CD14-positive monocyte (primary cell): Measurements from ENCODE around the gene BZW1. TPM values are rescaled to one million over a fixed set of nuclear protein-coding genes. Genes with fewer than 3 reads are reported as not detected.

Experiments
- DNase-seq, 3 donors: peaks; one replicate each; pipeline ENCODE4 v3.0.0-alpha.2; 2011 to 2022
- H2AFZ ChIP-seq: 2 replicates; pipeline ENCODE4 v1.6.0; 2012; ENCODE audit warnings: mild to moderate bottlenecking, low read depth, low read length, inconsistent platforms; ENCODE audit not compliant: insufficient read depth, poor library complexity, severe bottlenecking
- H3K27ac ChIP-seq, 2 donors: 1 replicate in 1 of 2; 2 replicates in 1 of 2; pipeline ENCODE4 v1.5.1; 2012 to 2013; ENCODE audit warnings: low read length in 2 of 2, control low read depth in 1 of 2, inconsistent platforms in 1 of 2, low read depth in 1 of 2, mild to moderate bottlenecking in 1 of 2
- H3K27me3 ChIP-seq, 2 donors: one replicate each; pipeline versions ENCODE4 v1.6.0 to v1.6.1; 2011 to 2013; ENCODE audit warnings: low read length in 2 of 2; ENCODE audit not compliant: control insufficient read depth in 2 of 2, insufficient read depth in 2 of 2
- H3K36me3 ChIP-seq, 2 donors: replicated peaks in 1 of 2; 1 replicate in 1 of 2; 2 replicates in 1 of 2; pipeline versions ENCODE4 v1.5.1 to v1.6.1; 2012 to 2013; ENCODE audit warnings: low read length in 2 of 2, control low read depth in 1 of 2, inconsistent platforms in 1 of 2, mild to moderate bottlenecking in 1 of 2; ENCODE audit not compliant: insufficient read depth in 2 of 2, control insufficient read depth in 1 of 2
- H3K4me1 ChIP-seq, 2 donors: 1 replicate in 1 of 2; 2 replicates in 1 of 2; pipeline versions ENCODE4 v1.5.1 to v1.6.1; 2012 to 2013; ENCODE audit warnings: low read length in 2 of 2, control low read depth in 1 of 2, inconsistent platforms in 1 of 2, mild to moderate bottlenecking in 1 of 2, moderate library complexity in 1 of 2; ENCODE audit not compliant: insufficient read depth in 2 of 2, control insufficient read depth in 1 of 2
- H3K4me2 ChIP-seq: replicated peaks from 2 replicates; pipeline ENCODE3; 2012; ENCODE audit warnings: low read length, moderate library complexity, mild to moderate bottlenecking; ENCODE audit not compliant: poor library complexity, severe bottlenecking; ENCODE audit errors: extremely low read depth
- H3K4me3 ChIP-seq, 3 experiments: fragments of 200-600 bp in 1 of 3; sonication (generic) in 1 of 3; replicated peaks in 1 of 3; 1 replicate in 2 of 3; 2 replicates in 1 of 3; pipeline ENCODE4 v1.5.1; 2011 to 2013; ENCODE audit warnings: low read length in 3 of 3, mild to moderate bottlenecking in 3 of 3, control low read depth in 2 of 3, low read depth in 2 of 3, inconsistent platforms in 1 of 3, moderate library complexity in 1 of 3
- H3K79me2 ChIP-seq: 2 replicates; pipeline ENCODE4 v1.6.0; 2012; ENCODE audit warnings: mild to moderate bottlenecking, control low read depth, inconsistent platforms, low read length, moderate library complexity; ENCODE audit not compliant: insufficient read depth
- H3K9ac ChIP-seq: 2 replicates; pipeline ENCODE4 v1.6.0; 2017; ENCODE audit warnings: low read length, mild to moderate bottlenecking; ENCODE audit not compliant: insufficient read depth, poor library complexity, severe bottlenecking
- H3K9me3 ChIP-seq, 2 donors: replicated peaks in 1 of 2; 1 replicate in 1 of 2; 2 replicates in 1 of 2; pipeline versions ENCODE4 v1.5.1 to v1.6.1; 2012 to 2013; ENCODE audit warnings: low read length in 2 of 2, control low read depth in 1 of 2; ENCODE audit not compliant: control insufficient read depth in 1 of 2, insufficient read depth in 1 of 2
- H4K20me1 ChIP-seq: 2 replicates; pipeline ENCODE4 v1.6.0; 2012; ENCODE audit warnings: mild to moderate bottlenecking, low read length, control low read depth, moderate library complexity; ENCODE audit not compliant: insufficient read depth
- H3K27ac Mint-ChIP-seq, 7 donors: one replicate each; pipeline ENCODE4 v1.8.0; 2020; ENCODE audit warnings: mild to moderate bottlenecking in 7 of 7, mixed read lengths in 7 of 7, moderate library complexity in 6 of 7, inconsistent platforms in 2 of 7
- H3K27me3 Mint-ChIP-seq, 3 donors: one replicate each; pipeline ENCODE4 v1.8.0; 2021 to 2022; ENCODE audit warnings: low read depth in 3 of 3, mild to moderate bottlenecking in 3 of 3, mixed read lengths in 3 of 3, moderate library complexity in 3 of 3, inconsistent platforms in 1 of 3
- H3K36me3 Mint-ChIP-seq, 2 donors: one replicate each; pipeline ENCODE4 v1.8.0; 2020; ENCODE audit warnings: mixed read lengths in 2 of 2, inconsistent platforms in 1 of 2, mild to moderate bottlenecking in 1 of 2
- H3K4me1 Mint-ChIP-seq: one replicate; pipeline ENCODE4 v1.8.0; 2020; ENCODE audit warnings: mild to moderate bottlenecking, mixed read lengths
- H3K4me3 Mint-ChIP-seq, 2 donors: one replicate each; pipeline ENCODE4 v1.8.0; 2020; ENCODE audit warnings: mild to moderate bottlenecking in 2 of 2, mixed read lengths in 2 of 2, moderate library complexity in 1 of 2
- H3K9me3 Mint-ChIP-seq, 7 donors: one replicate each; pipeline ENCODE4 v1.8.0; 2020 to 2022; ENCODE audit warnings: mixed read lengths in 7 of 7, mild to moderate bottlenecking in 6 of 7, moderate library complexity in 6 of 7, inconsistent platforms in 2 of 7
- CTCF ChIP-seq: fragments of 200-600 bp; IDR thresholded peaks from one replicate; pipeline ENCODE4 v1.8.0; 2022; ENCODE audit warnings: antibody characterized with exemption, mild to moderate bottlenecking
- WGBS: methylation state at CpG from one replicate; pipeline ENCODE4 v1.1.5; 2013; ENCODE audit warnings: missing lambda C conversion rate; ENCODE audit not compliant: insufficient coverage; 5-methylcytosine and 5-hydroxymethylcytosine counted together
- intact Hi-C, 2 donors: fragments of 100-400 bp; cut with micrococcal nuclease; formaldehyde crosslinking; loops; one replicate each; pipeline versions ENCODE4 v1.15.0 to v1.15.1; 2023
- polyA plus RNA-seq, 3 donors: library from polyadenylated mRNA; depleted of rRNA in 1 of 3; unstranded in 2 of 3; stranded (reverse) in 1 of 3; fragments of 300-500 nt in 2 of 3; fragments of >200 nt in 1 of 3; fragmentation: Illumina TruSeq in 2 of 3; gene quantifications; 1 replicate in 2 of 3; 2 replicates in 1 of 3; pipeline ENCODE4 v1.2.3, GENCODE V29; 2012 to 2021

BZW1 gene
- polyA plus RNA-seq, 3 donors = 58.0 to 221 (median 202) TPM

DNA sequence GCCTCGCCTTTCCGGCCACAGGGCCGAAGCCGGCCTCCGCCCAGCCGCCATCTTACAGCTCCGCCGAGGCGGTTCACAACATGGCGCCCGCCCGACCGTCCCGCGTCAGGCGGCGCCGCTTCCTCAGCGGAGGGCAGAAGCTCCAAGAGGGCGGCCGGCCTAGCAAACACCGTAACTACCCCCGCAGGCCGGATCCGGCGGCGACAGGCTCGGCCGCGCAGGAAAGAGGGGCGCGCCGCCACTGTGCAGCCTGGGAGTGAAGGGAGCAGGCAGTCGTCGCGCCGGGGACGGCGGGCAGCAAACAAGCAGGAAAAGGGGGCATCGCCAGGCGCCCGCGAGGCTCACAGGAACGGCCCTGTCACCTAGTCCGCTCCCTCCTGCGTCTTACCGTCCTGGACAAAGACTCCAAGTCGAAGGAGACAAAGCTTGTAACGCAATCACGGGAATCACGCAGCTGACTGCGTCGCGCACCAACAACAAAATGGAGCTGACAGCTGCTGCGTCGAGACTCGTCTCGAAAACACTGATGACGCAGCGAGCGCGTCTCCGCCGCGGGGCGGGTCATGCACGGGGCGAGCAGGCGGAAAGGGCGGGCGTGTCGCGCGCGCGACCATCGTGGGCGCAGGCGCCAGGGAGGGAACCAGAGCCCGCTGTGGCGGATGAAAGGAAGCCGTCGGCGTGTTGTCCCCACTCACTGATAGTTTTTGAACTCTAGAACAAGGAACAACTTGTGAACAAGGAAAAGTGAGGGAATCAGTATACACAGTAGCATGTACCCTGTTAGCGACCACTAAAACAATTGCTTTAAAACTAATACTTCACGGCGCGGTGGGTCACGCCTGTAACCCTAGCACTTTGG lies 52.7 kb downstream of the BZW1 start, which contains the start of gene CLK1:
TSS of gene CLK1 (minus strand) at position 483 of the 859 bp plus-strand sequence. CDS start 2,796 bp downstream, outside the sequence.
- H3K4me2 ChIP-seq = peak within 1 kb of the TSS; percentile 81
- H3K36me3 ChIP-seq = peaks cover 17 to 22% of the 10 kb centered on the region in 2 donors
- under 1% methylated on average over 85 of the region's 89 CpGs for WGBS
- H3K36me3 Mint-ChIP-seq = peaks cover 25 to 29% of the 10 kb centered on the region in 2 donors
- no peaks in the 10 kb centered on the region for H3K27me3 Mint-ChIP-seq
- peak within 1 kb of the TSS; percentile 89 to 97 for H3K4me3 Mint-ChIP-seq
- peaks cover 47% of the 10 kb centered on the region for H4K20me1 ChIP-seq
- TF ChIP-seq CTCF = no peak
- peak; percentile 93 to 97 (median 96) for DNase-seq
- H3K27ac ChIP-seq = peak within 1 kb of the TSS; percentile 100
- peak within 1 kb of the TSS; percentile 98 to 100 (median 100) for H3K27ac Mint-ChIP-seq
- H3K9me3 ChIP-seq = no peaks in the 10 kb centered on the region
- intact Hi-C loops = loop anchor here (2.0 to 10.0 kb wide), 4 partner anchors 24 to 230 kb away; partner anchors contain the start of genes BZW1 (in 2 of the 2), NIF3L1 (in 1 of the 2) and PPIL3 (in 1 of the 2)
- peak within 1 kb of the TSS; percentile 79 to 88 (median 86) for H3K4me3 ChIP-seq
- H3K27me3 ChIP-seq = no peaks in the 10 kb centered on the region
- H3K79me2 ChIP-seq = peaks cover 68% of the 10 kb centered on the region
- H2AFZ ChIP-seq = peak within 1 kb of the TSS; percentile 72
- H3K9me3 Mint-ChIP-seq = peaks cover 0 to 1% (median 0%) of the 10 kb centered on the region in 7 donors
- H3K4me1 ChIP-seq = peaks cover 40 to 59% of the 10 kb centered on the region in 2 donors
- peaks cover 48% of the 10 kb centered on the region for H3K4me1 Mint-ChIP-seq
- H3K9ac ChIP-seq = peak within 1 kb of the TSS; percentile 100

GRCh38 chr2:200869014-200869413 lies 57.3 kb downstream of the BZW1 start:
- Mint-ChIP-seq H3K27ac (peak overlapping the region in 3 of 7 donors; percentile 48 to 79 (median 50)), H3K27me3 (no peaks in the 10 kb centered on the region), H3K4me1 (peaks cover 26% of the 10 kb centered on the region), H3K4me3 (no peak overlapping the region), H3K36me3 (peaks cover 7 to 18% of the 10 kb centered on the region in 2 donors), H3K9me3 (no peaks in the 10 kb centered on the region)
- no peaks in the 10 kb centered on the region for H3K9me3 ChIP-seq
- H3K79me2 ChIP-seq = peaks cover 22% of the 10 kb centered on the region
- H3K4me3 ChIP-seq = no peak overlapping the region
- H2AFZ ChIP-seq = no peak overlapping the region
- no peak for DNase-seq
- 50% methylated on average over 2 of the region's 2 CpGs for WGBS
- H3K4me2 ChIP-seq = no peak overlapping the region
- intact Hi-C loops = loop anchor here in 1 of 2 donors (10.0 kb wide), 1 partner anchor 234 kb away; no protein-coding TSS in a partner anchor
- H3K27ac ChIP-seq = no peak overlapping the region
- peaks cover 19 to 28% of the 10 kb centered on the region in 2 donors for H3K4me1 ChIP-seq
- peaks cover under 1% of the 10 kb centered on the region for H4K20me1 ChIP-seq
- no peak overlapping the region for H3K9ac ChIP-seq
- no peak for TF ChIP-seq CTCF
- peaks cover 19 to 22% of the 10 kb centered on the region in 2 donors for H3K36me3 ChIP-seq
- no peaks in the 10 kb centered on the region for H3K27me3 ChIP-seq
